HCT116 (cell line): ENCODE results near the gene BABAM2.

Source experiments
- ELF1 ChIP-seq: IDR thresholded peaks from 2 replicates; pipeline ENCODE4 v1.6.1; 2012; ENCODE audit warnings: low read depth, borderline replicate concordance
- RAD21 ChIP-seq: IDR thresholded peaks from 2 replicates; pipeline ENCODE4 v1.6.1; 2012; ENCODE audit warnings: low read depth, mild to moderate bottlenecking

DNA sequence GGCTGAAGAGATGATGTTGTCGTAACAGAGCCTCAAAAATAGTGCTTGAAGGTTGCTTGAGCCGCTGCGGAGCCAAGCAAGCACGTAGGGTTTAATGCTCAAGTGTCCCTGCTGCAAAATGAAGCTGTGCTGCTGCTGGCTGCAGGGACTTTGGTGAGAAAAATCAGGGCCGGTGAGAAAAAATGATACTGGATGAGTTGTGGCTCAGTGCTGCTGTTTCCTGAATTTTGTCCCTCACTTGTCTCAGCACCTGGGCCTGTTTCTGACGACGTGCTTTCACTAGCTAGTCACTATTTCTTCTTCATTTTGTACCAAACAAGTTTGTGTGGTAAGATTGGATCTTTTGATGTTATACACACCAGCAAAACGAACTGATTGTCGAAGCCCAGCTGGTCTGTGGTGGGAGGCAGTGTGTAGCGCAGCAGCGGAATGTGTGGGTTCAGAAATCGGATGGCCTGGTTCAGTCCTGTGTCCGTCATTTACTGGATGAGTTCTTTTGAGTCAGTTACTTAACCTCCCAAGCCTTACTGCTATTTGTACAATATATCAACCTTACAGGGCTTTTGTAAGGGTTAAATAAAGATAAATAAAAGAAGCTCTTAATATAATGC, 329.3 kb downstream of the BABAM2 start:
- no peak for TF ChIP-seq RAD21
- no peak for TF ChIP-seq ELF1
